ENCODE measurements around the gene FBXO15.

The FBXO15 gene

GRCh38 chr18:74040459-74041332, 106.9 kb downstream of the FBXO15 start:
- peak; percentile 84 for DNase-seq

- DNase-seq = no peak
Observed at GRCh38 chr18:74040008-74040407, 107.6 kb downstream of the FBXO15 start.

DNA sequence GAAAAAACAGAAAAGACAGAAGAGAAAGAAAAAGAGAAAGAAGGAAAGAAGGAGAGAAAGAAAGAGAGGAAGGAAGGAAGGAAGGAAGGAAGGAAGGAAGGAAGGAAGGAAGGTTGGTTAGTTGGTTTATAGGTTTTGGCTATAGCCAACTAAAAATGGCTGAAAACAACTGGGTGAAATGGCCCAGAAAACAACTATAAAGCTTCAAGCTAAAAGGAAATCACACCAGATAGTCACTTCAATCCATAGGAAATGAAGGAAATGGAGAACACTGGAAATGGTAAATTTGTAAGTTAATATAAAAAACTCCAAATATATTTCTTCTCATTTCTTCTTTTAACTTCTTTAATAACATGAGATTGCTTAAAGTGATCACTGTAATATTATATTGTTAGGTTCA, 118.5 kb downstream of the FBXO15 start:
- DNase-seq = no peak
